ENCODE measurements around the gene E2F3.

Gene E2F3

GRCh38 chr6:20401205-20402091, at the start of gene E2F3:
Gene E2F3 (plus strand): TSS chr6:20401879. CDS start chr6:20402233, 354 bp downstream.
- DNase-seq, result peak; percentile 100
- in situ Hi-C loops (cut with MboI; ENCODE audit: low pct_unique_long_range_greater_than_20kb, low sequenced_read_pairs), result no loop called here

GRCh38 chr6:20352346-20352745, 49.3 kb upstream of the E2F3 start:
- in situ Hi-C loops (cut with MboI; ENCODE audit: low pct_unique_long_range_greater_than_20kb, low sequenced_read_pairs), result no loop called here
- no peak for DNase-seq

- in situ Hi-C loops (cut with MboI; ENCODE audit: low pct_unique_long_range_greater_than_20kb, low sequenced_read_pairs), result no loop called here
- no peak for DNase-seq
These were observed 48.5 kb upstream of the E2F3 start for GRCh38 chr6:20353134-20353533.

DNA sequence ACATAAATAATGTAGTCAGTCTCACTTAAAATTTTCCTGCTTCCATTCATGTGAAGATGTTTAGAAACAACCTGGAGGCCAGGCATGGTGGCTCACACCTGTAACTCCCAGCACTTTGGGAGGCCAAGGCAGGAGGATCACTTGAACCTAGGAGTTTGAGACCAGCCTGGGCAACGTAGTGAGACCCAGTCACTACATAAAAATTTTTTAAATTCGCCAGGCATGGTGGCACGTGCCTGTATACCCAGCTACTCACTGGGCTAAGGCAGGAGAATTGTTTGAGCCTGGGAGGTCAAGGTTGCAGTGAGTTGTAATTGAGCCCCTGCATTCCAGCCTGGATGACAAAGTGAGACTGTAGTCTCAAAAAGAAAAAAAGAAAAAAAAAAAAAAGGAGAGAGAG, 47.3 kb upstream of the E2F3 start:
- in situ Hi-C loops (cut with MboI; ENCODE audit: low pct_unique_long_range_greater_than_20kb, low sequenced_read_pairs), result no loop called here
- DNase-seq, result no peak

DNA sequence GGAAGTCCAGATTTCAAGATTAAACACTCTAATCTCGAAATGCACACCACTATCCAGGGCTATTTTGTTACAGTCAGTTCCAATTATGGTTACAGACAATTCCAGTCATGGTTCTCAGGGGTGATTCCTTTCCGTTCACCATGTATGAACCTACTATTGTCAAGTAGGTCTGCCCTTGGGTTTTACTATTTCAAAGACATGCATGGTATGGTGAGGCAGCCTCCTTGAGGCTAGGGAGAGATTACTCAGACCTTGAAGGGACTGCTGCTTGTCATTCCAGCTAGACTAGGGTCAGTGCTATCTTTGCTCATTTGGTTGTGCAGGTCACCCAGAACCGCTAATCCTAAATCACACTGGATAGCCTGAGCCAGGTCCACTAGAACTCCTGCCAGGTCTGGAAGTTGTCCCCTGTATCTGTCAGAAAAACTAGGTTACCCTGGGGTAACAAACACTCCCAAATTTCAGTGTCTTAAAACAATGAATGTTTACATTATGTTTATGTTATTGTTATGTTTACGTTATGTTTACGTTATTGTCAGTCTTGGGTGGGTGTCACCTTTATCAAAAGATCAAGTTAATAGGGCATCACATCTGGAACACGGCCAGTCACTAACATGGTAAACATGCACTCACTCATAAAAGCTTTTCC, 41.1 kb upstream of the E2F3 start:
- DNase-seq, result no peak
- in situ Hi-C loops (cut with MboI; ENCODE audit: low pct_unique_long_range_greater_than_20kb, low sequenced_read_pairs), result no loop called here

GRCh38 chr6:20362623-20363022, 39.1 kb upstream of the E2F3 start:
- in situ Hi-C loops (cut with MboI; ENCODE audit: low pct_unique_long_range_greater_than_20kb, low sequenced_read_pairs), result no loop called here

GRCh38 chr6:20364327-20364726, 37.4 kb upstream of the E2F3 start:
- in situ Hi-C loops (cut with MboI; ENCODE audit: low pct_unique_long_range_greater_than_20kb, low sequenced_read_pairs), result no loop called here
- no peak for DNase-seq

More at GRCh38 chr6:20362623-20363022, 39.1 kb upstream of the E2F3 start:
- DNase-seq, result no peak

DNA sequence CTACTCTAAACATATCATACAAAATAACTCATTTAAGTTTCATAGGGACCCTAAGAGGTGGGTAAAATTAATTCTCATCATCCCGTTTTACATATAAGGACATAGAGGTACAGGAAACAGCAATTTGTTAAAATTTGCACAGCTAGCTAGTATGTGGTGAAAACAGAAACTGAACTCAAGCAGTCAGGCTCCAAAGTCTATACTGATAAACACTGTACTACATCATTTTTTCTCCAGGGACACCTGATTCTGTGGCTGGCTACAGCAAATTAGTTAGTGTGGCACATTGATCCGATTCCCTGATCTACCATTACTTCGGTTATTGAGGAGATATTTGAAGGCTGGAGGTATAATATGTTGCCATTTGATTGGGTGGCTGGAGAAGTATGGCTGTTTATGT, 36.2 kb upstream of the E2F3 start:
- DNase-seq, result no peak
- in situ Hi-C loops (cut with MboI; ENCODE audit: low pct_unique_long_range_greater_than_20kb, low sequenced_read_pairs), result no loop called here

GRCh38 chr6:20366082-20366830, 35.4 kb upstream of the E2F3 start:
- in situ Hi-C loops (cut with MboI; ENCODE audit: low pct_unique_long_range_greater_than_20kb, low sequenced_read_pairs), result no loop called here
- peak; percentile 91 for DNase-seq

DNA sequence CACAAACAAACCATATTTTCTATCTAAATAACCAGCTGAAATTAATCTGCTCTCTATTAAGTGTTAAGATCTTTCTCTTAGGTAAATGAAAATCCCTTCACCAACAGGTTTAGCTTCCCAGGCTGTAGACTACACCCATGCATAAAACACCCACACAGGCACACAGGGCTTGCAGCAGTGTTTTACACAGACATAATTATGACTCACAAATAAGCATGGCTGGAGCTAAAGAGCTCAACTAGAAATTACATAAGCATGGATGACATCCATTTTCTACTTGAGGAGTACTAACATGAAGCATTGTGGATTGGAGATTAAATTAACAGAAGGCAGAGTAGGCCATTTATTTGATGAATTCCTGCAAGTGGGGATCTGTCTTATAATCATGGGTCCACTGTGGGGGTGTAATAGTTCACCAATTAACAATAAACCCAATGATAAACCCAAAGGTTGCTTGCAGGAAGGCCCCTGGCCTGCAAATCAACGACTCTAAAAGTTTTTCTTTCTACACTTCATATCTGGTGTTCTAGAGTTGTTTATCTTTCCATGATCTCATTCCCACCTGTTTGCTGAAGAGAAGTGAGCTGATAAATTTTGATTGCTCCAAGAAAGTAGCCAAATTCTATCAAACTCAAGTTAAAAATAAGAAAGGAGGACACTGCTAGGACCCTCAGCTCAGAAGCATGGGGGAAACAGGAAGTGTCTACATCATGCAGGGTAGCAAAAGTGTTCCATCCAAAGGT, 33.8 kb upstream of the E2F3 start:
- DNase-seq, result no peak
- in situ Hi-C loops (cut with MboI; ENCODE audit: low pct_unique_long_range_greater_than_20kb, low sequenced_read_pairs), result no loop called here

DNA sequence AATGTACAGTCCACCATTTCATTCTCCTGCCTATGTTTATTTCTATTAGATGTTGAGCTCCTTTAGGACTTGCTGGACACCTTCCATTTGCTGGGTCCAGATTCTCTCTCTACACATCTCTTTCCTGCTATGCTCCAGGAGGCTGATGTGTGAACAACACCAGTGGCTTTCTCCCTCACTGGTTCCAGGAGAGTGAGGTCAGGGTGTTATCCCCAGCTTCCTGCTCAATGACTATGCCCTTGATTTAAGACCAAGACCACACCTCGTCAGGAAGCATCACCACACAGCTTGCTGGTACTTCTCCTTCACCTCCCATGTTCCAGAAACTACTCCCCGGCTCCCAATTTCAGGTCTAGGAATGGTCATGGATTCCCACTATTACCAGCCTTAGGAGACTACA, 31.3 kb upstream of the E2F3 start:
- in situ Hi-C loops (cut with MboI; ENCODE audit: low pct_unique_long_range_greater_than_20kb, low sequenced_read_pairs), result no loop called here
- DNase-seq, result no peak

- DNase-seq, result no peak
- in situ Hi-C loops (cut with MboI; ENCODE audit: low pct_unique_long_range_greater_than_20kb, low sequenced_read_pairs), result no loop called here
These were observed 30.9 kb upstream of the E2F3 start for GRCh38 chr6:20370801-20371200.

DNA sequence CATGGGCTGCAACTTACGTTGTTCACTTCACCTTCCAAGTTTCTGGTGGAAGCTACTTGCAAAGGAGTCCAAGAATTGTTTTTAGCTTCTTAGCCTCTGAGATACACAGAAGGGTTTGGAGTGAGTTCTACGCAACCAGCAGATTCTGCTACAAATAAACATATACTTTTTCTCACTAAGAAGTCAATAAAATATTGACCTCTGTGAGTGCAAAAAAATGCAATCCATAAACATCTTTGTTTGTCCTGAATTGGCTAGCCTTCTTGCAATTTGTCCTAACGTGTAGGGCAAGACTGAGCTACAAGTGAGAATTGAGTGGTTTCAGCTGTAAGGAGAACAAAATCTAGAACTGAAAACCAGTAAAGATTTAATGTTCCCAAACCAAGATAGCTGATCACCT, 26.2 kb upstream of the E2F3 start:
- in situ Hi-C loops (cut with MboI; ENCODE audit: low pct_unique_long_range_greater_than_20kb, low sequenced_read_pairs), result no loop called here
- no peak for DNase-seq

DNA sequence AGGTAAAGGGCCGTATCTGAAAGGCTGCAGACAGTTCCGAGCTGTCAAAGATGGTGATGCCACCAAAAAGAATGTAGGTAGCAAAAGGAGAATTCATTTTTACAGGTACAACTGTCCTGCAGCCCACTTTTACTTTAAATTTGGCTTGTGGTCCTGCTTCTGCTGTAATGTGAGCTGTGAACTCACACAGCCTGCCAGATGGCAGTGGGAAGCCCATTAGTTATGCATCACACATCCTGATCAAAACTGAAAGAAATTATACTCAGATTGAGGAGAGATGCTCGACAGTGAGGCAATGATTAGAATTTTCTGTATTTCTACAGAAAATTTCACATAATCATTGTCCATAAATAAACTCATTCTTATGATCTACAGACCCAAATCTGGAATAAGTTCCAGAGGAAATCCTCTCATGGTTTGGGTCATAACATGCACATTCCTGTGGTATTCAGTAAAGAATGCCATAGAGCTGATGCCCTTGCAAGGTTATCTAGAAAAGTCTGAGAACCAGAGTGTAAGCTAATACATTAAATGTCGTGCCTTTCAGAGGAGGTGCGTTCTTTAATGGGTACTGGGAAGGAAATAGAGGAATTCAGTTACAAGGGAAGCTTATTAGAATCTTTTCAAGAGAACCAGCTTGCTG, 23.9 kb upstream of the E2F3 start:
- no peak for DNase-seq
- in situ Hi-C loops (cut with MboI; ENCODE audit: low pct_unique_long_range_greater_than_20kb, low sequenced_read_pairs), result no loop called here

DNA sequence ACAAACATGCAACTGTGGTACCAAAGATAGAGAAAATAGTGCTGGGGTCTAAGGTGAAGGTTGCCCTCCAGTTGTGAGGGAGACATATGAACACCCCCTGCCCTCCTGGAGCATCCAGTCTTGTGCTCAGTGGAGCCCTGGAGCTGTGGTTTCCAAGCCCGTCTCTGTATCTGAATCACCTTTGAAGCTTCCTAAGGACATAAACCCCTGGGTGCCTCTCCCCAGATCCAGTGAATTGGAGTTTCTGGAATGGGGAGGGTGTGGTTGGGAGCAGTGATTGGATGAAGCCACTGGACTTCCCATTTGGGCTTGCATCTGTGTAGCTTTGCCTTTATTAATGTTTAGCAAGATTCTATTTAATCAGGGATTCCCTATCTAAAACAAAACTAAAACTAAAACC, 22.4 kb upstream of the E2F3 start:
- in situ Hi-C loops (cut with MboI; ENCODE audit: low pct_unique_long_range_greater_than_20kb, low sequenced_read_pairs), result no loop called here
- no peak for DNase-seq

DNA sequence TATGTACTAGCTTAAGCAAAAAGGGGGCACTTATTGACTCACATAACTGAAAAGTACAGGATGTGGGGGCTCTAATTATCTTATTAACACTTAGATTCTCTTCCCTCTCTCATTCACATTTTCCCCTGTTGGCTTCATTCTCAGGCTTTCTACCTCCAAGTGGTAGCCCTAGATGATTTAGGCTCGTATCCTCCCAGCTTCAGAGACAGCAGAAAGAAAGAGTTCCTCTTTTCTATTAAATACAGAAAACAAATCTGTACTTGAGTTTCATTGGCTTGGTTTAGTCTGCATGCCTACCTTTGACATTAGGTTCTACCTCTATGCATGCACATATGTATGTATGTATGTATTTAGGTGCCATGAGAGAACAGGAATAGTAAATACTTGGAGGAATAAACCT, 15.5 kb upstream of the E2F3 start:
- DNase-seq, result no peak
- in situ Hi-C loops (cut with MboI; ENCODE audit: low pct_unique_long_range_greater_than_20kb, low sequenced_read_pairs), result no loop called here

DNA sequence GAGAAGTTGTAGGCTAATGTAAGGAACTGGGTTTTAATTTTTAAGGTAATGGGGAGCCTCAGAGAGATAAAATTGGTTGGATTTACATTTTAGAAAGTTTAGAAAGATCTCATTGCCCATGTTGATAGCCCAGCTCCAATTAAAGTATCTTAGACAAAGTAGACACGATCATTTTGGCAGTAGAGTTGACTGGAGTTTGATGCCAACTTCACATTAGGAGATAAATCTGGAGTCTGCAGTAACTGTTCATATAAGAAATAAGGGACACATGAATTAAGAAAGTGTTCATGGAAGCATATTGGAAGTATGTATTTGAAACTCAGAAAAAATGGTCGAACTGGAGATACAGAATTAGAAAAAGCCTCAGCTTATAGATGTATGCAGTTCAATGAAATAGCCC, 12.6 kb upstream of the E2F3 start:
- no peak for DNase-seq
- in situ Hi-C loops (cut with MboI; ENCODE audit: low pct_unique_long_range_greater_than_20kb, low sequenced_read_pairs), result no loop called here

DNA sequence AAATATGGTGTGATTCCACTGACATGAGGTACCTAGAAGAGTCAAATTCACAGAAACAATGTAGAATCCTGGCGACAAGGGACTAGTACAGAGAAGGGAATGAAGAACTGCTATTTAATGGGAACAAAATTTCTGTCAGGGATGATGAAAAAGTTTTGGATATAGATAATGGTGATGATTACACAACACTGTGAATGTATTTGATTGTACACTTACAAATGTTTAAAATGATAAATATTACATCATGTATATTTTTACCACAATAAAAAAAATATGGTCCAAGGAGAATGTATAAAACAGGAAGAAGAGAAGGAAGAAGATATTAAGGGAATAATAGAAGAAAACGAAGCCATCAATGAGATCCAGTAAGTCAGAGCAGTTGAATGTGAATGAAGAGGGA, 8.4 kb upstream of the E2F3 start:
- in situ Hi-C loops (cut with MboI; ENCODE audit: low pct_unique_long_range_greater_than_20kb, low sequenced_read_pairs), result no loop called here
- no peak for DNase-seq

- in situ Hi-C loops (cut with MboI; ENCODE audit: low pct_unique_long_range_greater_than_20kb, low sequenced_read_pairs), result no loop called here
- DNase-seq, result no peak
These were observed 2.2 kb upstream of the E2F3 start for GRCh38 chr6:20399518-20399917.

Measured in KBM-7 (cell line).